IMR-90 (cell line): Measurements from ENCODE around the gene DNAH9. TPM values are rescaled to one million over a fixed set of nuclear protein-coding genes. Genes with fewer than 3 reads are reported as not detected.

Experiments used
- ATAC-seq: fragments of 200-7000 bp; cut with Tn5 transposase; 2 replicates; pipeline ENCODE4 v1.9.1; 2020; ENCODE audit warnings: low read depth, mild to moderate bottlenecking, moderate library complexity
- BruUV-seq: library from RNA; stranded (reverse); fragments of 400-500 nt; replicated peaks from 2 replicates; lab custom pipeline; 2021; lab: Mats Ljungman, UMichigan
- CTCF ChIA-PET: fragments of 300-600 bp; formaldehyde crosslinking; extraction: SDS; loops from one replicate; lab custom pipeline; 2021; ENCODE audit warnings: antibody characterized with exemption; lab: Yijun Ruan, JAX
- POLR2A ChIA-PET: fragments of 300-600 bp; sonication (Branson Sonifier 250); formaldehyde crosslinking; loops from one replicate; lab custom pipeline; 2022; ENCODE audit warnings: antibody characterized with exemption; ENCODE audit not compliant: unreplicated experiment; lab: Charles Lee
- DNase-seq: peaks from one replicate; pipeline ENCODE4 v3.0.0; 2013
- H2AFZ ChIP-seq: replicated peaks from 2 replicates; pipeline ENCODE3; 2013; ENCODE audit warnings: low read length, mild to moderate bottlenecking; ENCODE audit not compliant: poor library complexity
- H2AK5ac ChIP-seq: 2 replicates; pipeline ENCODE4 v1.6.1; 2013; ENCODE audit warnings: low read depth, low read length, inconsistent platforms
- H2AK9ac ChIP-seq: replicated peaks from 2 replicates; pipeline ENCODE3; 2013; ENCODE audit warnings: mild to moderate bottlenecking, low read depth, low read length, moderate library complexity; ENCODE audit not compliant: poor library complexity
- H2BK120ac ChIP-seq: 2 replicates; pipeline ENCODE4 v1.6.1; 2013; ENCODE audit warnings: low read depth, low read length, inconsistent platforms
- H2BK15ac ChIP-seq: 3 replicates; pipeline ENCODE4 v1.6.1; 2013; ENCODE audit warnings: low read depth, low read length, inconsistent platforms
- H2BK20ac ChIP-seq: 2 replicates; pipeline ENCODE4 v1.6.1; 2013; ENCODE audit warnings: low read depth, mild to moderate bottlenecking, inconsistent platforms, low read length, moderate library complexity
- H2BK5ac ChIP-seq: 2 replicates; pipeline ENCODE4 v1.6.1; 2013; ENCODE audit warnings: mild to moderate bottlenecking, low read depth, low read length, inconsistent platforms; ENCODE audit not compliant: poor library complexity, severe bottlenecking
- H3K14ac ChIP-seq: replicated peaks from 2 replicates; pipeline ENCODE4 v1.6.1; 2013; ENCODE audit warnings: low read depth, low read length, inconsistent platforms
- H3K18ac ChIP-seq: 2 replicates; pipeline ENCODE4 v1.6.1; 2013; ENCODE audit warnings: low read depth, low read length, control low read depth
- H3K23ac ChIP-seq: 2 replicates; pipeline ENCODE4 v1.6.1; 2013; ENCODE audit warnings: low read depth, low read length, inconsistent platforms
- H3K27ac ChIP-seq: 2 replicates; pipeline ENCODE4 v1.5.1; 2013; ENCODE audit warnings: mild to moderate bottlenecking, control low read depth, low read length; ENCODE audit not compliant: insufficient read depth
- H3K27me3 ChIP-seq: 2 replicates; pipeline ENCODE4 v1.6.1; 2013; ENCODE audit warnings: low read length; ENCODE audit not compliant: control insufficient read depth, insufficient read depth
- H3K36me3 ChIP-seq: 2 replicates; pipeline ENCODE4 v1.6.1; 2013; ENCODE audit warnings: low read length, mixed read lengths; ENCODE audit not compliant: control insufficient read depth, insufficient read depth
- H3K4ac ChIP-seq: 2 replicates; pipeline ENCODE4 v1.6.1; 2013; ENCODE audit warnings: low read depth, low read length, inconsistent platforms
- H3K4me1 ChIP-seq: 2 replicates; pipeline ENCODE4 v1.6.1; 2013; ENCODE audit warnings: low read length, mixed read lengths; ENCODE audit not compliant: control insufficient read depth, insufficient read depth
- H3K4me2 ChIP-seq: 2 replicates; pipeline ENCODE4 v1.6.1; 2013; ENCODE audit warnings: low read depth, mild to moderate bottlenecking, control low read depth, low read length, moderate library complexity
- H3K4me3 ChIP-seq: 2 replicates; pipeline ENCODE4 v1.5.1; 2013; ENCODE audit warnings: low read depth, mild to moderate bottlenecking, control low read depth, low read length, moderate library complexity; ENCODE audit not compliant: insufficient read depth
- H3K56ac ChIP-seq: 2 replicates; pipeline ENCODE4 v1.6.1; 2013; ENCODE audit warnings: low read length, inconsistent platforms; ENCODE audit not compliant: insufficient read depth; ENCODE audit errors: extremely low read depth
- H3K79me1 ChIP-seq, 2 experiments: 2 replicates each; pipeline ENCODE4 v1.6.1; 2013; ENCODE audit warnings: low read length in 2 of 2, inconsistent platforms in 1 of 2, low read depth in 1 of 2
- H3K9ac ChIP-seq: 2 replicates; pipeline ENCODE4 v1.6.1; 2013; ENCODE audit warnings: low read depth, low read length, control low read depth
- H3K9me1 ChIP-seq: 2 replicates; pipeline ENCODE4 v1.6.1; 2013; ENCODE audit warnings: low read length, inconsistent platforms; ENCODE audit not compliant: insufficient read depth
- H3K9me3 ChIP-seq: 2 replicates; pipeline ENCODE4 v1.6.1; 2013; ENCODE audit warnings: low read length; ENCODE audit not compliant: control insufficient read depth, insufficient read depth
- H4K20me1 ChIP-seq: 2 replicates; pipeline ENCODE4 v1.6.1; 2013; ENCODE audit warnings: low read length, inconsistent platforms; ENCODE audit not compliant: insufficient read depth
- H4K5ac ChIP-seq: 2 replicates; pipeline ENCODE4 v1.6.1; 2013; ENCODE audit warnings: mild to moderate bottlenecking, low read depth, low read length, control low read depth
- H4K8ac ChIP-seq, 2 experiments: 2 replicates each; pipeline ENCODE4 v1.6.1; 2013; ENCODE audit warnings: low read depth in 2 of 2, low read length in 2 of 2, control low read depth in 1 of 2, inconsistent platforms in 1 of 2
- H4K91ac ChIP-seq: 2 replicates; pipeline ENCODE4 v1.6.1; 2013; ENCODE audit warnings: low read depth, low read length, inconsistent platforms; ENCODE audit not compliant: insufficient read depth
- BHLHE40 ChIP-seq: fragments of 150-350 bp; IDR thresholded peaks from 2 replicates; pipeline ENCODE4 v1.6.1; 2016; ENCODE audit warnings: mild to moderate bottlenecking, low read depth, low read length
- CEBPB ChIP-seq: IDR thresholded peaks from 2 replicates; pipeline ENCODE4 v1.6.1; 2012; ENCODE audit warnings: low read depth, low read length, improper control_type of control experiment
- CHD1 ChIP-seq: IDR thresholded peaks from 2 replicates; pipeline ENCODE4 v1.6.1; 2012; ENCODE audit warnings: low read depth, low read length, improper control_type of control experiment
- ELK1 ChIP-seq: fragments of 150-350 bp; IDR thresholded peaks from 2 replicates; pipeline ENCODE4 v1.6.1; 2016; ENCODE audit warnings: low read depth, mild to moderate bottlenecking, low read length, moderate library complexity, borderline replicate concordance
- FOS ChIP-seq: fragments of 150-350 bp; IDR thresholded peaks from 2 replicates; pipeline ENCODE4 v1.6.1; 2016; ENCODE audit warnings: low read depth, low read length
- MAZ ChIP-seq: IDR thresholded peaks from 2 replicates; pipeline ENCODE4 v1.6.1; 2012; ENCODE audit warnings: low read depth, mild to moderate bottlenecking, low read length, improper control_type of control experiment, moderate library complexity, borderline replicate concordance
- MXI1 ChIP-seq: IDR thresholded peaks from 2 replicates; pipeline ENCODE4 v1.6.1; 2012; ENCODE audit warnings: low read depth, mild to moderate bottlenecking, low read length, moderate library complexity, borderline replicate concordance
- NFE2L2 ChIP-seq: fragments of 150-350 bp; IDR thresholded peaks from 2 replicates; pipeline ENCODE4 v1.6.1; 2016; ENCODE audit warnings: low read depth, mild to moderate bottlenecking, low read length
- POLR2A ChIP-seq: IDR thresholded peaks from 2 replicates; pipeline ENCODE4 v1.6.1; 2012; ENCODE audit warnings: mild to moderate bottlenecking, low read depth, low read length
- RAD21 ChIP-seq: IDR thresholded peaks from 2 replicates; pipeline ENCODE4 v1.6.1; 2012; ENCODE audit warnings: low read length, improper control_type of control experiment
- RCOR1 ChIP-seq: IDR thresholded peaks from 2 replicates; pipeline ENCODE4 v1.6.1; 2012; ENCODE audit warnings: mild to moderate bottlenecking, low read length, improper control_type of control experiment; ENCODE audit not compliant: insufficient replicate concordance
- RFX5 ChIP-seq: IDR thresholded peaks from 2 replicates; pipeline ENCODE4 v1.8.0; 2012; ENCODE audit warnings: low read depth, mild to moderate bottlenecking, low read length, moderate library complexity
- SMC3 ChIP-seq: fragments of 150-350 bp; IDR thresholded peaks from 2 replicates; pipeline ENCODE4 v1.6.1; 2016; ENCODE audit warnings: low read depth, mild to moderate bottlenecking, antibody characterized with exemption, low read length, moderate library complexity
- WGBS, 2 experiments: methylation state at CpG; one replicate each; pipeline versions ENCODE4 v1.1.5 to v1.1.7; 2013; ENCODE audit warnings: missing lambda C conversion rate in 2 of 2; ENCODE audit not compliant: insufficient read length in 1 of 2; ENCODE audit errors: extremely low coverage in 2 of 2; 5-methylcytosine and 5-hydroxymethylcytosine counted together
- dilution Hi-C: fragments of 300-500 bp; cut with HindIII; formaldehyde crosslinking; loops from one replicate; pipeline ENCODE4 v1.14.3; 2018; ENCODE audit warnings: low sequenced_read_pairs; ENCODE audit not compliant: unreplicated experiment
- in situ Hi-C: fragments of 300-500 bp; cut with MboI; formaldehyde crosslinking; loops from 3 replicates; pipeline ENCODE4 v1.14.3; 2019; ENCODE audit warnings: low sequenced_read_pairs, inconsistent platforms, mixed read lengths
- intact Hi-C: fragments of 100-400 bp; cut with micrococcal nuclease; formaldehyde crosslinking; loops from 2 replicates; pipeline ENCODE4 v1.10.0; 2022
- polyA plus RNA-seq, 3 experiments: library from polyadenylated mRNA; depleted of rRNA; stranded (reverse); fragments of >200 nt; gene quantifications; 2 replicates each; pipeline ENCODE4 v1.2.3, GENCODE V29; 2012; ENCODE audit warnings: low replicate concordance in 1 of 3
- total RNA-seq: library from RNA; depleted of rRNA; stranded (reverse); fragments of >200 nt; gene quantifications from 2 replicates; pipeline ENCODE4 v1.2.3, GENCODE V29; 2012
- TF ChIP-seq, protein P1 (sequence below): conservative IDR thresholded peaks from 2 replicates; pipeline ENCODE4 v1.5.1; 2012; ENCODE audit warnings: mild to moderate bottlenecking, low read depth, low read length, improper control_type of control experiment

The DNAH9 gene
- total and polyA plus RNA-seq, 2 of the 4 experiments (the other 2 are of a cell fraction): not detected

DNA sequence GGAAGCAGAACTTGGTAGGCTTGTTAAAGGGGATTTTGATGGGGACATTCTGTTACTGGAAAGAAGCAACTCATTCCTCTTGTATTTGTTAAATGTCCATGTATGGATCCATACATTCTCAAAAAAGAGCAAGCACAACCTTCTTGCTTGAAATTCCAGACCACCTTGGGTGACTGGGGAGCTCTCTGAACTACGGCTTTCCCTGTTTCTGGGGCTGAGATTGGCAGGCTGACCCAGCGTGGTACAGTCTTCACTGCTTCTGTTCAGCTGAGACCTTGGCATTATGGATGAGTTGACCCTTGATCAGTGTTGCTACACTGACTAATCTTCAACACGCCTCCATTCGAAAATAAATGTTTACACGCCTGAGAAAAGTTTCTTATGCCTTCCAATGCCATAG, 38.5 kb downstream of the DNAH9 start:
- H2BK5ac ChIP-seq: no peak overlapping the region
- intact Hi-C loops: no loop called here
- no peaks in the 10 kb centered on the region for H3K4me1 ChIP-seq
- POLR2A ChIA-PET: no interaction called here
- dilution Hi-C loops: no loop called here
- no peak overlapping the region for H3K14ac ChIP-seq
- no peak overlapping the region for H2AFZ ChIP-seq
- H3K56ac ChIP-seq: no peak overlapping the region
- no peaks in the 10 kb centered on the region for H3K79me1 ChIP-seq
- H3K9me3 ChIP-seq: peaks cover 31% of the 10 kb centered on the region
- H3K4ac ChIP-seq: no peak overlapping the region
- H3K4me2 ChIP-seq: no peak overlapping the region
- TF ChIP-seq FOS (no peak), CEBPB (no peak), POLR2A (no peak), SMC3 (no peak), MAZ (no peak), BHLHE40 (no peak), NFE2L2 (no peak), ELK1 (no peak), RFX5 (no peak), MXI1 (no peak), RCOR1 (no peak), CHD1 (no peak), RAD21 (no peak)
- TF ChIP-seq, protein P1, sequence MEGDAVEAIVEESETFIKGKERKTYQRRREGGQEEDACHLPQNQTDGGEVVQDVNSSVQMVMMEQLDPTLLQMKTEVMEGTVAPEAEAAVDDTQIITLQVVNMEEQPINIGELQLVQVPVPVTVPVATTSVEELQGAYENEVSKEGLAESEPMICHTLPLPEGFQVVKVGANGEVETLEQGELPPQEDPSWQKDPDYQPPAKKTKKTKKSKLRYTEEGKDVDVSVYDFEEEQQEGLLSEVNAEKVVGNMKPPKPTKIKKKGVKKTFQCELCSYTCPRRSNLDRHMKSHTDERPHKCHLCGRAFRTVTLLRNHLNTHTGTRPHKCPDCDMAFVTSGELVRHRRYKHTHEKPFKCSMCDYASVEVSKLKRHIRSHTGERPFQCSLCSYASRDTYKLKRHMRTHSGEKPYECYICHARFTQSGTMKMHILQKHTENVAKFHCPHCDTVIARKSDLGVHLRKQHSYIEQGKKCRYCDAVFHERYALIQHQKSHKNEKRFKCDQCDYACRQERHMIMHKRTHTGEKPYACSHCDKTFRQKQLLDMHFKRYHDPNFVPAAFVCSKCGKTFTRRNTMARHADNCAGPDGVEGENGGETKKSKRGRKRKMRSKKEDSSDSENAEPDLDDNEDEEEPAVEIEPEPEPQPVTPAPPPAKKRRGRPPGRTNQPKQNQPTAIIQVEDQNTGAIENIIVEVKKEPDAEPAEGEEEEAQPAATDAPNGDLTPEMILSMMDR: no peak
- H2AK5ac ChIP-seq: no peak overlapping the region
- ATAC-seq (no peak), DNase-seq (no peak)
- H3K27me3 ChIP-seq: no peaks in the 10 kb centered on the region
- H4K91ac ChIP-seq: no peak overlapping the region
- no peak overlapping the region for H4K5ac ChIP-seq
- no peak overlapping the region for H3K9ac ChIP-seq
- H3K23ac ChIP-seq: no peak overlapping the region
- CTCF ChIA-PET: interaction anchor here (1.1 kb wide), 1 partner anchor 8 kb away, joined by 3 read pairs; no protein-coding TSS in a partner anchor
- no peaks in the 10 kb centered on the region for H3K36me3 ChIP-seq
- in situ Hi-C loops: no loop called here
- H4K20me1 ChIP-seq: no peaks in the 10 kb centered on the region
- no peak overlapping the region for H3K18ac ChIP-seq
- H2BK15ac ChIP-seq: no peak overlapping the region
- 40% methylated on average over 2 of the region's 5 CpGs; no CpG with 5 or more reads in 1 of the 2 experiments for WGBS, 2 experiments
- H2BK120ac ChIP-seq: no peak overlapping the region
- H2BK20ac ChIP-seq: no peak overlapping the region
- no peak overlapping the region for H3K4me3 ChIP-seq
- no peak overlapping the region for H2AK9ac ChIP-seq
- no peak overlapping the region for H4K8ac ChIP-seq
- no peaks in the 10 kb centered on the region for H3K9me1 ChIP-seq
- no peak overlapping the region for H3K27ac ChIP-seq
- no TSS peak for BruUV-seq
